NCI-H128 (cell line): ENCODE data around the gene GAA.
"Not testable (repeated sequence)": the region's sequence is repeated elsewhere in the genome, so short reads cannot be mapped to it uniquely, and the experiment has no call there.

ENCODE experiments used
- DNase-seq: peaks from one replicate; lab custom pipeline; 2025; ENCODE audit not compliant: unreplicated experiment; lab: John Stamatoyannopoulos, UW

The GAA gene

DNA sequence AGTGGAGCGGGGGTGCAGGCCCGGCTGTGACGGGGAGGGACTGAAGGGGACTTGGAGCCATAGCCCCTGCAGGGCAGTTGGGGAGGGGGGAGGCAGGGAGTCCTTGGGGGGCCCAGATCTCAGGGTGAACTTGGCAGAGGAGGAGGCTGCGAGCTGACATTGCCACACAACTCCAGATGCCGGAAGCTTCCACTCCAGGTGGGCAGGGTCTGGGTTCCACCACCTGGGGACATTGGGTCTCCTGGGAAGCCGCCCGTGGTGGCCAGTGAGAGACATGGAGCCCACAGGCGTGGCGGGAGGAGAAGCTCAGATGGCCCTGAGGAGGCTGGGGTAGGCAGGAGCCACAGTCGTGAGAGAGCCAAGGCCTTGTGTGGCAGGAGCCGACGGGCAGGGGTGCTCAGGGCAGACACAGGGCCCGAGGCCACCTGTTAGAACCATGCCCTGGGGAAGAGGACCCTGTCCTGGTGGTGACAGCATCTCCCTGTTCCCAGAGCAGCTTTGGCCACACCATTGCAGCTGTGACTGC, 18.2 kb upstream of the GAA start:
- no peak for DNase-seq

- no peak for DNase-seq
Observed at GRCh38 chr17:80084773-80085172, 16.6 kb upstream of the GAA start.

DNA sequence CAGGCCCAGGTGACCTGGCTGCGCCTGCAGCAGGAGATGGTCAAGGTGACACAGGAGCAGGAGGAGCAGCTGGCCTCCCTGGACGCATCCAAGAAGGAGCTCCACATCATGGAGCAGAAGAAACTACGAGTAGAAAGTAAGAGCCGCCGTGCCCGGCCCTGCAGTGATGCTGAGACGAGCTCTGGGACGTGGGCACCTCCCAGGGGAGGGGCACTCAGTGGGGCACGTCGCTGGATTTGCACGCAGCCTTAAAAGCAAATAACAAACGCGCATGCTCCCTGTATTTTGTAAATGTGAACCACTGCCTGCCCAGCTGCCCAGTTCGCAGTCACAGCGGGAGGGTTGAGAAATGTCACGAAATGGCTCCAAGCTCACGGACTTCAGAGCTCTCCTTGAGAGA, 15.3 kb upstream of the GAA start:
- no peak for DNase-seq

DNA sequence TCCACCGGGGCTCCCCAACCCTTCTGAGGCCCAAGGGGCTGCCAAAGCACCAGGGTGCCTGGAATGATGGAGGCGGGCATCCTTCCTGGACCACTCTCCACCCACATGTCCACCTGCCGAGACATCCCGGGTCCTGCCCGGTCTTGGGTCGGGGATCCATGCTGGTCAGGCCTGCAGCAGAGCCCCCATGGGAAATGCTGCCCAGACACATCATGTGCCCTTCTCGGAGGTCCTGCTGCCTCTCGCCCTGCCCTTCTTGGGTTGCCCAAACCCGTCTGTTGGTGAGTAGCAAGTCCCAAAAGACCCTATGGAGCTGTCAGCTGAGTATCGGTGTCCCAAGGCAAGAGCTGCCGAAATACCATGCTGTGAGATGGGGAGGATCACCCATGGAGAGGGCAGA, 14.8 kb upstream of the GAA start:
- DNase-seq = no peak

GRCh38 chr17:80087346-80088265, 13.8 kb upstream of the GAA start:
- no peak for DNase-seq

- no peak for DNase-seq
Observed at GRCh38 chr17:80089762-80090161, 11.6 kb upstream of the GAA start.

DNA sequence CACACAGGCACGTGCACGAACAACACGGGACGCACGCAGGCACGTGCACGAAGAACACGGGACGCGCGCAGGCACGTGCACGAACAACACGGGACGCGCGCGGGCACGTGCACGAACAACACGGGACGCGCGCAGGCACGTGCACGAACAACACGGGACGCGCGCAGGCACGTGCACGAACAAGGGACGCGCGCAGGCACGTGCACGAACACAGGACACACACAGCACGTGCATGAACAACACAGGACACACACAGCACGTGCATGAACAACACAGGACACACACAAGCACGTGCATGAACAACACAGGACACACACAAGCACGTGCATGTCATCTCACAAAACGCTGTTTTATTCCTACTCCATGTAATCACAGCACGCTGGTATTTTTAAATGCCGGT, 11.2 kb upstream of the GAA start:
- DNase-seq = not testable (repeated sequence)

DNA sequence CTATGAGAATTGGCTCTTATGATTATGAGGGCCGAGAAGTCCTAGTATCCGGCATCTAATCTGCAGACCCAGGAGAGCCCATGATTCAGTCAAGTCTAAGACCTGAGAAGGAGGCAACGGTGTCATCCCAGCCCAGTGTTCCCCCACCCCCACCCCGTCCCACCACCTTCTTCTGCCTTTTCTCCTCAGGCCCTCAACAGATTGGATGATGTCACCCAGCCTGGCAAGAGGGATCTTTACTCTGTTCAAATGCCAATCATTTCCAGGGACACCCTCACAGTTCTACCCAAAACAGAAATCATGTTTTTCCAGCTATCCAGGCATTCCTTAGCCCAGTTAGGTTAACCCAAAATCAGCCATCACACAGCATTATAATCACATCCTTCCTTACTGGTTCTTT, 10.0 kb upstream of the GAA start:
- no peak for DNase-seq

DNA sequence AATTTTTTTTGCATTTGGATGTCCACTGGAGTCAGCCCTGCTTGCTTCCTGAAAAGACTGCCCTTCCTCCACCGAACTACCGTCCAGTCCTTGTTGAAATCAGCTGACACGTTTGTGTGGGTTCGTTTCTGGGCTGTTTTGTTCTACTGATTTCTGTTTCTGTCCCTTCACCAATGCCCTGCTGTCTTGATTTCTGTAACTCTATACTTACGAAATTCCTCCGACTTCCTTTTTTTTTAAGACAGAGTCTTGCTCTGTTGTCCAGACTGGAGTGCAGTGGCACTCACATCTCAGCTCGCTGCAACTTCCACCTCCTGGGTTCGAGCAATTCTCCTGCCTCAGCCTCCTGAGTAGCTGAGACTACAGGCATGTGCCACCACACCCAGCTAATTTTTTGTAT, 8.4 kb upstream of the GAA start:
- no peak for DNase-seq

GRCh38 chr17:80095038-80095843, 6.1 kb upstream of the GAA start:
- DNase-seq = no peak

- no peak for DNase-seq
Observed at GRCh38 chr17:80095844-80096475, 5.4 kb upstream of the GAA start.

DNA sequence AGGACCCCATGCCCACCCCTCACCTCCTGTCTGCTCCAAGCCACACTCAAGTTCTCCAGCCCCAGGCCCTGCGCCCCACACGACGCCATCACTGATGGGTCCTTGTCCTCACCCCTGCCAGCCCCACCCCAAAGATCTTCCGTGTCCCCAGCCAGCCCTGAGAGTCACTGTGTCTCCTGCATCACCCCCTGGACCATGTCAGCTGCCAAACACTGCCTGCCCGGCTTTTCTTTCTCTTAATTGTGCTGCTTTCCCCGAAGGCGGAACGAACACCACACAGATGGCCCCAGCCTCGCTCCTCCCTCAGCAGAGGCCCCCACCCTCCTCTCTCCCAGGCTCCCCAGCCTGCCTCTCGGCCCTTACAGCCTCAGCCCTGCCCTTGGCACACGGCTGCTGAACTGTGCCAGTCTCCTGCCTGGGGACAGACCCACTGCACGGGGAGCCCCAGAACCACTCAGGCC, 4.8 kb upstream of the GAA start:
- no peak for DNase-seq

DNA sequence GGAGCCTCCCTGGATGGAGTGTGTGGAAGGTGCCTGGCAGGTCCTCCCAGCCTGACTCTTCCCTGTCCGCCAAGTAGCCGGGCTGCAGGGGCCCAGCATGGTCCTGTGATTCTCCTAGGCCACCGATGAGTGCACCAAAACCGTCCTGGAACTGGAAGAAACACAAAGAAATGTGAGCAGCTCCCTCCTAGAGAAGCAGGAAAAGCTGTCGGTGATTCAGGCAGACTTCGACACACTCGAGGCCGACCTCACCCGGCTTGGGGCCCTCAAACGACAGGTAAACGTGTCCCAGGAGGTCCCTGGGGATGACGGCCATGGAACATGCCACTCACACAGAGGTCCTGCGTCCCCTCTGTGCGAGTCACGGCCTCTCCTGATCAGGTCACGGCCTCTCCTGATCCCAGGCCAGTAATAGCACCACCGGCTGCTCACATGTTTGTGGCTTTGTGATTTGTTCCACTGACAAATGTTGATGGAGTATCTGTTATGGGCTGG, 4.2 kb upstream of the GAA start:
- DNase-seq = no peak

- DNase-seq = no peak
Observed at GRCh38 chr17:80097844-80098691, 3.3 kb upstream of the GAA start.

- DNase-seq = no peak
Observed at GRCh38 chr17:80099291-80100034, 1.9 kb upstream of the GAA start.

GRCh38 chr17:80100035-80100323, 1.4 kb upstream of the GAA start:
- no peak for DNase-seq

- DNase-seq = no peak
Observed at GRCh38 chr17:80101946-80102663, 724 bp downstream of the GAA start.

GRCh38 chr17:80102664-80103448, 1.5 kb downstream of the GAA start:
- DNase-seq = no peak
